HL-60/S4 (cell line): ENCODE measurements around the gene BANF2.
"Not testable (repeated sequence)": the region's sequence is repeated elsewhere in the genome, so short reads cannot be mapped to it uniquely, and the experiment has no call there.

ENCODE experiments used
- in situ Hi-C: fragments of 300-500 bp; cut with MboI; formaldehyde crosslinking; loops from 2 replicates; pipeline ENCODE4 v1.14.3; 2022; ENCODE audit warnings: low sequenced_read_pairs

The BANF2 gene

DNA sequence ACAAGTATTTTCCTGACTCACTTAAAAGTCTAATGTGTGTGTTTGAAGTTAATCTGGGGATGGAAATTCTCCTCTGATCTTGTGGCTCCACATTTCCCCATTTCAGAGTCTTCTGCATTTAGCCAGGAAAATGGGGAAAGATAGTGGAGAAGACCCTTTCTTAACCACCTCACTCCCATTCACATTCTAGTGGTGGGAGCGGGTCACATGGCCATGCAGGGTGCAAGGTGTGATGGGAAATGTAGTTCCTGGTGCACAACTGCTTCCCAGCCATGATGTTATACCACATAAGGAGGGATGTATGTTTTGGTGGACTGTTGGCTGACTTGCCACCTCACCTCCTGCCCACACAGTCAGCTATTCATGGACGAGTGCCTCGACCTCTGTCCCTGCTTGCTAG, 61.8 kb downstream of the BANF2 start:
- in situ Hi-C loops: no loop called here

DNA sequence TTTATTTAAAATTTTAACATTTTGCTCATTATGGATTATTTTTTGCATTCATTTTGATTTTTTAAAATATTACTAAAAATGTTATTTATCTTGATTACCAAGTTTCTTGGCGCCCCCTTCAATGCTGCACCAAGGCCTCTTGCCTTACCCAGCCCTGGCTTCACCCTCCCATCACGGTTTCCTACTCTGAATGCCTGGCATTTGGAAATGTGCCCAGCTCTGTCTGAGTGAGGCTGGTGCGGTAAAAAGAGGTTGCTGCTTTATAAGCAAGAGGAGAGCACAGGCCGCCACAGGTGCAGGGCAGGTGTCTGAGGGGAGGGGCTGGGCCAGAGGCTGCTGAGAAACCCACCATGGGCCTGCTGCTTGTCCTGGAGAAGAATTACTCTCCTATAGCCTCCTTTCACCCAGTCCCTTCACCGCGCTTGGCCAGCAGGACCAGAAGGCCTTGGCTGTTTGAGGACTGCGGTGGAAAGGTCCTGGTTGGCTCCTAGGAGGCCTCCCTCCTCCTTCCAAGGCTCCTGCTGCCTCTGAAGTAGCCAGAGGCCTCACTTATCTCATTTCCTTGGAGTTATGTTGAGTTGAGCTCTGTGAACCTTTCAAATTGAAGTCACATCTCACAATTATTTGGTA, 62.6 kb downstream of the BANF2 start:
- in situ Hi-C loops: no loop called here

DNA sequence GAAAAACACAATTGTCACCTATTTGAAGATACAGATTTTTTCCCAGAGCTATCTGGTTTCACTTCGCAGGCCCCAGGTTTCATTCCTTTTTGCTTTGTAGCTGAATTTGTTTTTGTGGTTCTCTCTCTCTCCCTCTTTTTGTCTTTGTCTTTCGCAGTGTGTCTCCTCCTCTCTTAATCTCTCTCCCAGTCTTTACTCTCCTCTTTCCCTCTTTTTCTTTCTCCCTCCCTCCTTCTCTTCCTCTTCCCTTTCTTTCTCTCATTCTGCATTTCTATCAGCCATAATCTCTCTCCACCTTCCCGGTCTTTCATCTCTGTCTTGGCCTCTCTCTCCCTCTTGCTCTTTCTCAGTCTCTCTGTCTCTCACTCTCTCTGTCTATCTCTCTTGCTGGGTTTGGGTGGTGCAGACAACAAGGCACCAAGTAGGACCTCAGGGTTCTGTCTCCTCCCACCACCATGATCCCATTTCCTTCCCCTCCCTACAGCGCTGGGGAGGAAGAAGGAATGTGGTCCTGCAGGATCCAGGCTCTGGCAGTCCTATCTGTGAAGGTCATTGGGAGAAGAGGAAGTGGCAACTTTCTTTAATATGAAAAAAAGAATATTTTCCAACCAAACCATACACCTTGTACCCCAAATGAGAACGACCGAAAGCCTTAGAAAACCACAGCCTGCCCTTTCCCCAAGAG, 63.2 kb downstream of the BANF2 start:
- in situ Hi-C loops: no loop called here

DNA sequence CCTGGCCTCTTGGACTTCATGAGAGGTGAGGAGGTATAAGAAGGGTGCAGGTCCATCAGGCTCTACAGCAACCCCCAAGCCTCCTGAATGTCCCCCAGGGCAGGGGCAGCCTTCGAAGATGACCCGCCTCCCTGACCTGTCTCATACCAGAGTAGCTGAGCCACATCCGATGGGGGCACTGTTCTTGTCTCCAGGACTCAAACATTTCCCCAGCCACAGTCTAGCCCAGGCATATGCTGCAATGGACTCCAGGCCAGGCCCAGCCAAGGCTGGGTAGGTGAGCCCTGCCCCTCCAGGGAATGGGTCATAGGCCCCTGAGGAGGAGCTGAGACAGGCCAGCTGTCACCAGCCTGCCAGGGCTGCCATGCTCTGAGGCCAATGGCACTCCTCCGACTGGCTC, 65.3 kb downstream of the BANF2 start:
- in situ Hi-C loops: no loop called here

DNA sequence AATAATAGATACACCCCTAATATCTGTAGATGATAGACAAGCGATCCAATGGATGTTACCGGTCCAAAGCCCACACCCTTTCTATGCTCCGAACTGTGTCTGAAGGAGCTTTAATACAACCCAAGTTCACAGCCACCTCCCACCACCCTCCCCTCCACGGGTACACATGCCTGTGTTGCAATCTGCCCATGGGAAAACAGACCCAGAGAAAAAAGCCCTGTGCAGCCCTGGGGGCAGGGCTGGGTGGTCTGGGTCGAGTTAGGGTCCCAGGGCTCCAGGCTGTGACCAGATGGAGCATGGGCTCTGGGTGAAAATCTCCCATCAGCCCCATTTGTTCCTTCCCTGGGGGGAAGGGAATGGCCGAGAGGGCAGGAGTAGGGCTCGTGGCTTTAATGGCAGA, 65.8 kb downstream of the BANF2 start:
- in situ Hi-C loops: no loop called here

DNA sequence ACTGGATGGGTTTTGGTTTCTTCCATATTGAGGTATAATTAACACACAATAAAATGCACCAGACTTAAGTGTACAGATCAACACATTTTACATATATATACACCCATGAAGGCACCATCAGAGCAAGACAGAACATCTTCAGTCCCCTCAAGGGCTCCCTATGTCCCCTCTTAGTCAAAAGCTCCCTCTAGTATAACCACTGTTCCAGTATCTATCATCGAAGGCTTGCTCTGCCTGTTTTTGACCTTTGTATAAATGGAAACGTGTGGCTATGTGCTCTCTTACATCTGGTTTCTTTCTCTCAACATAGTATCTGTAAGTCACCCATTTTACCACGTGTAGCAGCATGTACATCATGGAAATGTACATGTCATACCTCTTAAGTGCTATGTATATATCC, 66.5 kb downstream of the BANF2 start:
- in situ Hi-C loops: no loop called here

DNA sequence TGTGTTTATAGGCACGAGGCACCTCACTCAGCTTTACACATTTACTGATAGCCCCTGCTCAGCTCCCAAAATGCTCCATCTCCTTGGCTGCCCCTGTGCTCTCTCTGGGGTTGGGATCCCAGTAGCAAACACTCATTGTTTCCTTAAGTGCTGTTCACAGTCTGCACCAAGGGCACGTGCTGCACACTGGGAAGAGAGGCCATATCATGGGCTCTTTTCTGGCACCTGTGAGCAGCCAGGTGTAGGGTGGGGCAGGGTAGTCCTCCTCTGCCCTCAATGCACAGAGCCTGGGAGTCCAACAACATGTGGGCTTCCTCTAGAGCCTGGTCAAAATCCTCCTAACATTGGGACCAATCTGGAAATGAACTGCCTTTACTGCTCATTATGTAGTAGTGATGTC, 67.9 kb downstream of the BANF2 start:
- in situ Hi-C loops: no loop called here

DNA sequence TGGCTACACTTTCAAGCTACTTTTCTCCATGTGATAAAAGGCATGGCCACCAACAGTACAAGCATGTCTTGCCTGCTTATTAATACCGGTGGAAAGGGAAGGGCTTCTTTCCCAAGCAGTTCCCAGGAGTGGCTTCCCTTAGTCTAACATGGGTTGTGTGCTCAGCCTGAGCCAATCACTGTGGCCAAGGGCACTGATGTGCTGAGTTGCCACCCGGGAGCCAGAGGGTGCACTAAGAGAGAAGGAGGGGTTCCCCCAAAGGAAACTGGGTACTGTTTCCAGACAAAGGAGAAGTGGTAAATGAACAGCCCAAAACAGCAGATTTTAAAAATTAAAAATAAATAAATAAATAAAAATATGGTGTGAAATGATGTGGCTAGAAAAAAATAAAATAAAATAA, 68.5 kb downstream of the BANF2 start:
- in situ Hi-C loops: no loop called here

DNA sequence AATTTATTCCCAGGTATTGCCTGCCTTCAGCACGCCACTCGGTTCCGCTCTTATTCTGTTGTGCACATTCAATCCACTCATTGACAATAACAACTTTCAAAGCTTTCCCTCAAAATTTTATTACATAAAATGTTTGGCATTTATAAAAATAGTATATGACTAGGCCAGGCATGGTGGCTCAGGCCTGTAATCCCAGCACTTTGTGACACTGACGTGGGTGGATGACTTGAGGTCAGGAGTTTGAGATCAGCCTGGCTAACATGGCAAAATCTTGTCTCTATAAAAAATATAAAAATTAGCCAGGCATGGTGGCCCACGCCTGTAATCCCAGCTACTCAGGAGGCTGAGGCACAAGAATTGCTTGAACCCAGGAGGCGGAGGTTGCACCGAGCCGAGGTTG, 70.0 kb downstream of the BANF2 start:
- in situ Hi-C loops: not testable (repeated sequence)

DNA sequence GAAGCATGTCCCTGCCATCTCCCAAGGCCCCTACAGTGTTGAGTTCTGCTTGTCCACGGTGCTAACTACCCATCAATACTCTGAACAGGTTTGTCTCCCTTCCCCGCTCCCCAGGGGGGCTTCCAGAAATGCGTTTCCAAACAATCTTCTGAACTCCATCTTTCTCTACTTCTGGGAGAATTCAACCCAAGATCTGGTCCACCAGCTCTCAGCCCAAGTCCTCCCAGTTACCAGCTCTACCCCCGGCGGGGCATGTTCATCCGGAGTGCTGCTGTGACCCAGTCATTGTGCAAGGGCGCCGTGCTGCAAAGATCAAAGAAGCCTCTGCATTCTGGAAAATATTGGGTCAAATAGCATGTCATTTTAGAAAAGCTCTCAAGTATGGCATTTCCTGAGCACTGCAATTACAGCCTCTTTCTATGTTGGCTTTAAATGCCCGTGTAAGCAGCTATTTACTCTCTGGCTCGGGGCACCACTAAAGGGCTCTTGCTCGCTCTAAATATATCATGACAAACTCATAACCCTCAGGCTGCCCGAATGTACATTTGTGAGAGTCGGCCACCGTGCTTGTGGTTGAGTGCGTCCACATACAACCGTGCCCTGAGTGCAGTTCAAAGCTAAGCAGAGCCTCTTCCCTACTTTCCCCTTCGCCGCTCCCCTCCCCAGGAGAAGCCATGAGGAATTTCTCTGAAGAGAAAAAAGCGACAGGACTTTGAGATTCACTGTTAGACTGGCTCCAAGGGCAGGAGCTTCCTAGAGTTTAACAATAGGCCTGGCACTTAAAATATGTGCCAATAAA, 71.6 kb downstream of the BANF2 start:
- in situ Hi-C loops: no loop called here

DNA sequence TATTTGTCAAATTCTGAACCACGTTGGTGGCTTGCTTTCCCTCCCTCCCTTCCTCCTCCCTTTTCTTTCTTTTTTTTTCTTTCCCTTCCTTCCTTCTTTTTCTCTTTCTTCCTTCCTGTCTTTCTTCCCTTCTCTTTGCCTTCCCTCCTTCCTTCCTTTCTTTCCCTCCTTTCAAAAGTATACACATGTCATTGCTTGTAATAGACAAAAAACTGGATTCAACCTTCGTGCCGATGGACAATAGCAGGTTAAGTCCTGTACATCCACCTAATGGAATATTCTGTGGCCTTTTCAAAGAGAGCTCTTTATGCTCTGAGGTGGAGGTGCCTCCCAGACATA, 72.2 kb downstream of the BANF2 start:
- in situ Hi-C loops: no loop called here

DNA sequence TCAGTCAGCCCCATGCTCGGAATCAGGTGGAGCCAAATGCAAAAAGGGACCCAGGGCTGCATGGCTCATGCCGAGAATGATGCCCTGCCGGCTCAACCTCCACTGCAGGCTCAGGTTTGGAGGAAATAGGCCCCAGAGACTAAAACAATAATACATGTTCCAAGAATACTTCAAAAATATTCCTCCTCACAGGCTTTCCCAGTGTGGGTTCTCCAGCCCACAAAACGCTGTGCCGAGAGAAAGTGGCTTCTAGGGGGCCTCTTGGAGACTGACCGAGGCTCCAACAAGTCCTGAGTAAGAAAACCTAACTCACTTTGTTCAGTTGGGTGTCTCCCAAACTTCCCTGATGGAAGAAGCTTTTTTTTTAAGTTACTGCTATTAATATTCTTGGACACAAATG, 73.9 kb downstream of the BANF2 start:
- in situ Hi-C loops: no loop called here

DNA sequence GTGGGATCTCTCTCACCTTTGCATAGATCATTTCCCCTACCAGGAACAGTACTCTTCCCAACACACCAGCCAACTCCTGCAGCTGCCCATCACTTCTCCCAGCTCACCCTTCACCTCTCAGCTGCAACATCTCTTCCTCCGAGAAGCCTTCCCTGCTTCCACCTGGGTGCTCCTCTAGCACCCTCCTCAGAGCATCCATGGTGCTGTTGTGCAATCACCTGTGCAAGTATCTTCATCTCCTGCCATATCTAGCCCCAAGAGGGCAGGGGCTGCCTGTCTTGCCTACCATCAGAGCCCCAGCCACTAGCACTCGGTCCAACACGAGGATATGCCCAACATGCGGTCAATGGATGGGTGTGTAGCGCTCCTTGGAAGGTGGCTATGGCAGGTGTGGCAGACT, 75.8 kb downstream of the BANF2 start:
- in situ Hi-C loops: no loop called here

DNA sequence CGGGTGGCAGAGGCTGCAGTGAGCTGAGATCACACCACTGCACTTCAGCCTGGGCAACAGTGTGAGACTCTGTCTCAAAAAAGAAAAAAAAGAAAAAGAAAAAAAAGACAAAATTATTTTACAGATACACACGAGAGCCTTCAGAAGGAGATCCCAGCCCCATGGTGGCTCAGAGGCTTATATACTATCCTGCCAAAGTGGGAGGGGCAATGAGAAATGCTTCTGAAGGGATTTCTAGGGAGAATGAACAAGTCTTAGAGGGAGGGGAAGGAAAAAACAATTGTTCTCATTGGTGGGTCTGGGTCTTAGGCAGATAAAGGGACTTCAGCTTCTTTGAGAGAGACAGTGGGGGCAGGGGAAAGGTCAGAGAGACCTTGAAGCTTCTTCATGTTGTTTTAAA, 76.8 kb downstream of the BANF2 start:
- in situ Hi-C loops: no loop called here

DNA sequence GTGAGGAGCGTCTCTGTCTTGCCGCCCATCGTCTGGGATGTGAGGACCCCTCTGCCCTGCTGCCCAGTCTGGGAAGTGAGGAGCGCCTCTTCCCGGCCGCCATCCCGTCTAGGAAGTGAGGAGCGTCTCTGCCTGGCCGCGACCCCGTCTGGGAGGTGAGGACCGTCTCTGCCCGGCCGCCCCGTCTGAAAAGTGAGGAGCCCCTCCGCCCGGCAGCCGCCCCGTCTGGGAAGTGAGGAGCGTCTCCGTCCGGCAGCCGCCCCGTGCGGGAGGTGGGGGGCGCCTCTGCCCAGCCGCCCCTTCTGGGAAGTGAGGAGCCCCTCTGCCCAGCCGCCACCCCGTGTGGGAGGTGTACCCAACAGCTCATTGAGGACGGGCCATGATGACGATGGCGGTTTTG, 79.2 kb downstream of the BANF2 start:
- in situ Hi-C loops: not testable (repeated sequence)

DNA sequence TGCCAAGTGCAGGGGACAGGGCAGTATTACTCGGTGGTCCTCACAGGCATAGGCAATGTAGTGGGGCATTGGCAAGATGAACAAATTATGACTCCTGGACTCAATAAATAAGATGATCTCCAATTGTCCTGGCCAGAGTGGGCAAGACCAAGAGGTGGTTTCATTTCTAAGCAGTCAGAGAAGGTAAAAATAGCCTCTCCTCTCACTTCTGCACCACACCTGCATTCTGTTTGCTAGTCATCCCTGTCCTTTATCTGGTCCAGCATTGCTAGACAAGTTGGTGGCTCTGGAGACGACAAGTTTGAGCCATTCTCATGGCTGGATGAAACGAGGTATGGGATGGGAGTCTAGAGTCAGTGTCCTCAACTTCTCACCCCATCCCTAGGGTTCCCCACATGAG, 83.0 kb downstream of the BANF2 start:
- in situ Hi-C loops: no loop called here

DNA sequence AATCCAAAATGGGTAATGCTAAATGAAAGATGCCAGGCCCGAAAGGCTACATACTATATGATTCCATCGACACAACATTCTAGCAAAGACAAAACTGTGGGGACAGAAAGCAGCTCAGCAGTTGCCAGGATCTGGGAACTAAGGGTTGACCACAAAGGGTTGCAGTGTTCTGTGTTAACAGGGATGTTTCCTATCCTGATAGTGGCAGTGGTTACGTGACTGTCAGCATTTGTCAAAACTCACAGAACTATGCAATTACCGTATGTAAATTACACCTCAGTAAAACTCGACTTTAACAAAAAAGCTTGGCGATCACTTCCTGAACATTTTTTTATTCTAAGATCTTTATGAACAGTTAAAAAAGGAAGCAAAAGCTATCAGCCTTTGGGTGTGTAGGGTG, 83.9 kb downstream of the BANF2 start:
- in situ Hi-C loops: no loop called here

DNA sequence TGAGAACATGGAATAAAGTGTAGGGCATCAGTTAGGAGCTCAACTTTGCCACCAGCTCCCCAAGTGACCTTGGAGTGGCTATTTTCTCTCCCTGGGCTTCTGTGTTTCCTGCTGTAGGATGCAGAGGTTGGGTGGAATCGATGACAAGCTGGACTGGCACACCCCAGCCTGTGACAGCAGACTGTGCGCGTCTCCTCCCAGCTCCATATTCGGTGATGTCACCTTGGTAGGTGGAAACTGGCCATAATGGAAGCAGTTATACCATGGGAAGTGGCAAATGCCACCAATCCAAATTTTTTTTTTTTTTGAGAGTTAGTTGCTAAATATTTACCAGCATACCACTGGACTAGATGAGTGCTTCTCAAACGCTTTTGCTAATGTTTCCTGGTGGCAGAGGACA, 85.2 kb downstream of the BANF2 start:
- in situ Hi-C loops: no loop called here
